OCI-LY7 (cell line): ENCODE data around the gene PCED1B. TPM values are rescaled to one million over a fixed set of nuclear protein-coding genes. Genes with fewer than 3 reads are reported as not detected.

Experiments used
- BruUV-seq: library from RNA; stranded (reverse); fragments of 400-500 nt; replicated peaks from 2 replicates; lab custom pipeline; 2021; lab: Mats Ljungman, UMichigan
- CTCF ChIA-PET: fragments of 300-600 bp; sonication (Branson Sonifier 250); formaldehyde crosslinking; loops from one replicate; lab custom pipeline; 2022; ENCODE audit warnings: antibody characterized with exemption; ENCODE audit not compliant: unreplicated experiment; lab: Charles Lee
- POLR2A ChIA-PET: fragments of 300-600 bp; sonication (Branson Sonifier 250); formaldehyde crosslinking; loops from one replicate; lab custom pipeline; 2022; ENCODE audit warnings: antibody characterized with exemption; lab: Charles Lee
- DNase-seq: peaks from one replicate; pipeline ENCODE4 v3.0.0-alpha.2; 2015; ENCODE audit warnings: low spot score
- H2AFZ ChIP-seq: fragments of 200-600 bp; sonication (generic), shearing (Covaris generic); 2 replicates; pipeline ENCODE4 v1.6.1; 2014; ENCODE audit warnings: mild to moderate bottlenecking, antibody characterized with exemption, low read length, moderate library complexity
- H3K27ac ChIP-seq: fragments of 200-600 bp; sonication (generic); 2 replicates; pipeline ENCODE4 v1.5.1; 2014; ENCODE audit warnings: mixed run types, low read depth, mild to moderate bottlenecking, moderate library complexity, low read length, inconsistent platforms; ENCODE audit not compliant: poor library complexity, severe bottlenecking
- H3K36me3 ChIP-seq: fragments of 200-600 bp; sonication (generic); 2 replicates; pipeline ENCODE4 v1.6.1; 2014; ENCODE audit warnings: mild to moderate bottlenecking, antibody characterized with exemption, low read length, moderate library complexity, mixed read lengths; ENCODE audit not compliant: insufficient read depth
- H3K4me1 ChIP-seq: fragments of 200-600 bp; sonication (generic); 2 replicates; pipeline ENCODE4 v1.5.1; 2014; ENCODE audit warnings: mild to moderate bottlenecking, low read length; ENCODE audit not compliant: insufficient read depth, poor library complexity, severe bottlenecking
- H3K4me2 ChIP-seq: fragments of 200-600 bp; sonication (generic); 2 replicates; pipeline ENCODE4 v1.6.1; 2014; ENCODE audit warnings: mild to moderate bottlenecking, low read length
- H3K4me3 ChIP-seq: fragments of 200-600 bp; sonication (generic); 2 replicates; pipeline ENCODE4 v1.5.1; 2014; ENCODE audit warnings: mild to moderate bottlenecking, low read depth, low read length; ENCODE audit not compliant: poor library complexity, severe bottlenecking
- H3K79me2 ChIP-seq: fragments of 200-600 bp; sonication (generic); 2 replicates; pipeline ENCODE4 v1.6.1; 2016; ENCODE audit warnings: low read depth, mild to moderate bottlenecking, low read length, moderate library complexity, mixed read lengths; ENCODE audit not compliant: insufficient read depth
- H3K9me2 ChIP-seq: fragments of 200-600 bp; sonication (generic); 2 replicates; pipeline ENCODE4 v1.6.1; 2016; ENCODE audit warnings: mild to moderate bottlenecking, low read length, mixed read lengths; ENCODE audit not compliant: insufficient read depth
- H3K9me3 ChIP-seq: fragments of 200-600 bp; sonication (generic); 2 replicates; pipeline ENCODE4 v1.6.1; 2014; ENCODE audit warnings: mild to moderate bottlenecking, mixed run types, low read length, mixed read lengths
- H4K20me1 ChIP-seq: fragments of 200-600 bp; sonication (generic); 2 replicates; pipeline ENCODE4 v1.6.1; 2014; ENCODE audit warnings: mild to moderate bottlenecking, antibody characterized with exemption, low read length, moderate library complexity, mixed read lengths; ENCODE audit not compliant: insufficient read depth
- CTCF ChIP-seq: fragments of 200-600 bp; sonication (generic); conservative IDR thresholded peaks from 2 replicates; pipeline ENCODE4 v1.5.1; 2014; ENCODE audit warnings: mild to moderate bottlenecking, antibody characterized with exemption, low read length, moderate library complexity, mixed read lengths
- EZH2phosphoT487 ChIP-seq: fragments of 200-600 bp; sonication (generic); IDR thresholded peaks from 2 replicates; pipeline ENCODE4 v1.6.1; 2018; ENCODE audit warnings: low read depth, borderline replicate concordance, mild to moderate bottlenecking, mixed run types, antibody characterized with exemption, low read length, moderate library complexity, mixed read lengths
- intact Hi-C: fragments of 100-400 bp; cut with micrococcal nuclease; formaldehyde crosslinking; loops from one replicate; pipeline ENCODE4 v1.10.0; 2022; ENCODE audit not compliant: unreplicated experiment
- total RNA-seq, 2 experiments: library from RNA; depleted of rRNA in 1 of 2; stranded (reverse); fragments of >200 nt in 1 of 2; shearing (Covaris generic) in 1 of 2; gene quantifications; 2 replicates each; pipeline ENCODE4 v1.2.3, GENCODE V29; 2014 to 2022

PCED1B gene
- total RNA-seq, 2 experiments from 2014 or later = 8.4 to 24.3 TPM

- POLR2A ChIA-PET = no interaction called here
- BruUV-seq = no TSS peak
- Histone ChIP-seq H3K4me1 (no peaks in the 10 kb centered on the region), H3K9me3 (no peaks in the 10 kb centered on the region), H3K9me2 (no peaks in the 10 kb centered on the region), H3K4me3 (no peak overlapping the region), H3K79me2 (no peaks in the 10 kb centered on the region), H2AFZ (no peak overlapping the region), H3K4me2 (no peak overlapping the region), H3K36me3 (no peaks in the 10 kb centered on the region), H3K27ac (no peak overlapping the region), H4K20me1 (no peaks in the 10 kb centered on the region)
- TF ChIP-seq EZH2phosphoT487 = no peak
- no peak for TF ChIP-seq CTCF
- CTCF ChIA-PET = no interaction called here
- no peak for DNase-seq
- intact Hi-C loops = no loop called here
These were observed 51.6 kb downstream of the PCED1B start for GRCh38 chr12:47131011-47131410.

- no peak overlapping the region for H3K4me3 ChIP-seq
- no peak overlapping the region for H3K27ac ChIP-seq
- intact Hi-C loops = no loop called here
- TF ChIP-seq EZH2phosphoT487 (no peak), CTCF (no peak)
- CTCF ChIA-PET = no interaction called here
- H3K79me2 ChIP-seq = no peaks in the 10 kb centered on the region
- POLR2A ChIA-PET = interaction anchor here (0.7 kb wide), 1 partner anchor 1097 kb away, joined by 3 read pairs; no protein-coding TSS in a partner anchor
- BruUV-seq = no TSS peak
- H2AFZ ChIP-seq = no peak overlapping the region
- no peaks in the 10 kb centered on the region for H4K20me1 ChIP-seq
- no peak for DNase-seq
- no peak overlapping the region for H3K4me2 ChIP-seq
- no peaks in the 10 kb centered on the region for H3K9me2 ChIP-seq
- no peaks in the 10 kb centered on the region for H3K4me1 ChIP-seq
- H3K36me3 ChIP-seq = no peaks in the 10 kb centered on the region
- no peaks in the 10 kb centered on the region for H3K9me3 ChIP-seq
These were observed 54.6 kb downstream of the PCED1B start for GRCh38 chr12:47134005-47134404.

- no peak overlapping the region for H3K27ac ChIP-seq
- BruUV-seq = no TSS peak
- H2AFZ ChIP-seq = no peak overlapping the region
- no peaks in the 10 kb centered on the region for H3K9me2 ChIP-seq
- intact Hi-C loops = no loop called here
- H3K79me2 ChIP-seq = no peaks in the 10 kb centered on the region
- no peaks in the 10 kb centered on the region for H4K20me1 ChIP-seq
- TF ChIP-seq EZH2phosphoT487 (no peak), CTCF (no peak)
- CTCF ChIA-PET = no interaction called here
- H3K4me2 ChIP-seq = no peak overlapping the region
- H3K4me1 ChIP-seq = no peaks in the 10 kb centered on the region
- H3K4me3 ChIP-seq = no peak overlapping the region
- H3K9me3 ChIP-seq = no peaks in the 10 kb centered on the region
- no peak for DNase-seq
- POLR2A ChIA-PET = no interaction called here
- H3K36me3 ChIP-seq = no peaks in the 10 kb centered on the region
These were observed 56.2 kb downstream of the PCED1B start for GRCh38 chr12:47135578-47135977.
